ENCODE measurements around the gene OTUD5.
A peak's percentile ranks its signal among the peaks of the same experiment; 100 is the strongest.
"Not testable (repeated sequence)": the region's sequence is repeated elsewhere in the genome, so short reads cannot be mapped to it uniquely, and the experiment has no call there.

Gene OTUD5

DNA sequence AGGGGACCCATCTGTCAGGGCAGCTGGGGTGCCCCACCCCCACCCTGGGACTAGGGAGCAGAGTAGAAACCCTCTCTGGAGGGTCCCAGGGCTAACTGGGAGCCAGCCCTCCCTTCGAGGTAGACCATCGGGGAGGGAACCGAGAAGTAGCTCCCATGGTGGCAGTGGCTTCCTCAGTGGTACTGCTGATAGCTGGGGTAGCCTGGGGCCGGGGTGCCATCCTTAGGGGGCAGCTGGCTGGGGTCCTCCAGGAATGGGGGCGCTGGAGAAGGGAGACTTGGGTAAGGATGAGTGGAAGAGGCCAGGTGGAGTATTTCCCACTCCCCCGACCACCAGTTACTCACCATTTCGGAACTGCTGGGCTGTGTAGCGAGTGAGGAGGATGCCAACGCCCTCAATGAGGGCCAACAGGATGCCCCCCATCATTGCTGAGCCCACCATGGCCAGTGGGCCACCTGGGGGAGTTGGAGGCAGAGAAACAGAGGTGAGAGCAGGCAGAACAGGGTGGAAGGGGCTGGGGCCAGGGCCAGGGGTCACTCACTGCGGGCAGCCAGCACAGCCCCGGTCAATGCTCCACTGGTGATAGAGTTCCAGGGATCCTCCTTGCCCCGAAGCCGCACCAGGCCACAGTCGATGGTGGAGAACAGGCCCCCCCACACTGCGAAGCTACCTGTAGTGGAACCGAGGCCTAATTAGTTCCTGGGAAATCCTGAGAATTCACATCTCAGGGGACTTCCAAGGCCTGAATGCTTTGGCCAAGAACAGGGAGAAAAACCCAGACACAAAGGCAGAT, 63.7 kb downstream of the OTUD5 start:
- DNase-seq (ENCODE audit: low read depth) = no peak
- H3K4me3 ChIP-seq (ENCODE audit: low read depth, low read length) = no peak overlapping the region

DNA sequence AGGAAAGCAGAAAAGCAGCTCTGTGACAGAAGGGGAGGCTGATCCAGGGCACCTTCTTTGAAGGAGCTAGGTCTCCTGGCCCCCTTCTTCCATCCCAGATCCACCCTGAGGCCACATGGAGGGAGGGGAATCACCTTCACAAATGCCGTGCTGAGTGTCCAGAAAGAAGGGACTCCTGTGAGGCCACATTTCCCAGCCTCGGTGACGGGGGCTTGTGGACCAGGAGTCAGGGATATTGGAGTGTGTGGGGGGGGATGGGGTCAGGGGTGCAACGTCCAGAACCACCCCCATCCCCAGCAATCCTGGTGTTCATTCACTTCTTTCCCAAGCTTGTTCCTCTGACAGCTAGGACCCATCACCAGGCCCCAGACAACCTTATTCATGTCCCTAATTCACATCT, 64.5 kb downstream of the OTUD5 start:
- no peak for DNase-seq (ENCODE audit: low read depth)
- H3K4me3 ChIP-seq (ENCODE audit: low read depth, low read length) = no peak overlapping the region

DNA sequence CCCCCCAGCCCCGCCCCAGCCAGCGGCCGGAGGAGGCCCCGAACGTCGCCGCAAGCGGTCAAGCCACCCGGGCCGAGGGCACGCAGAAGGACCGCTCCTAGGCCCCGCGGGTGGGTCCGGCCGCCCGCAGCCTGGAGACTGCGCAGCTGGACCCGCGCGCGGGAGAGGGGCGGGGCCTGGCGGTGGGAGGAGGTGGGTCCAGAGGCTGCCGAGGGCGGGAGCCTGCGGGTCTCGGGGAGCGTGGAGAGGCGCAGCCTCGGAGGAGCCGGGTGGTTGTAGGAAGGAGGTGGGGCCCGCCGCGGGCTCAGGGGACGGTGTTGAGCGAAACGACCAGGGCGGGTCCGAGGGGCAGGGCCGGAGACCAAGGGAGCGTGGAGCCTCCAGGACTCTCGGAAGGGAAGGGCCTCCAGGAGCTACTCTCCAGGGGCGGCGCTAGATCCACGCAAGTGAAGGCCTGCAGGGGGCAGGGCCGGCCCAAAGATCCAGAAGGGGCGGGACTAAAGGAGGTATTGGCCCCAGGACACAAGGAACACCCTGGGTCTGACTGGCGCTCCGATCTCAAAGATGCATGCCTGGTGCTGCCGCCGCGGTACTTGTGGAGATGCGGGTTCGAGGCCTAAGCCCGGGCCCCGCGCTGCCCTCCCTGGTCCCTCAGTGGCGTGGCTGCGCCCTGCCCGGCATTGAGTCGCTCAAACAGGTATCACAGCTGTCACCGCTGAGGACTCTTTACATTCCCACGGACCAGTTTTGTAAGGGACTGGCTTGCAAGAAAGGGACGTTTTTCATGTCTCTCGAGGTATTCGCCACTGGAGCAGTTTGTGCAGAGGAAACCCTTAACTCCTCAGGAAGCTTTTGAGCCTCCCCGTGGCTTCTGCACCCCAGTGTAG, 65.8 kb downstream of the OTUD5 start:
- DNase-seq (ENCODE audit: low read depth) = peak; percentile 52
- peak overlapping the region; percentile 55 for H3K4me3 ChIP-seq (ENCODE audit: low read depth, low read length)

DNA sequence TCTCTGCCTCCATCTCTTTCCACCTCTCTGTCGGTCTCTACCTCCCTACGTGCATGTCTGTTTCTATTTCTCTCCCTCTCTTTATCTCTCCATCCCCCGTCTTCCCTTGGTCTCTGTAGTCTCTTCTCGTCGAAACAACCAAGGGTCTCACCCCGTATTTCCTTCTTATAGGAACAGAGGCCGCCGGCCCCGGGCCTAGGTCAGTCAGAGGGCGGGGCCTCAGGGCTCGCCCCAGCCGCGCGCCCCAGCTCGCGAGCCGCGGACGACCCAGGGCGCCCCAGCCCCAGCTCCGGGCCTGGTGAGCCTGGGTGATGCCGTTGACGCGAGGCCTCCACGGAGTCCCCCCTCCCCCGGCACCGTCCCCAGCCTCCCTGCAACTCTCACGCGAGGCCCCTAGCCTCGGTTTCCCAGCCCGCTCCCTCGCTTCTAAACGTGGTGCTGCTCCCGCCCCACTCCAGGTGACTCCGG, 66.4 kb downstream of the OTUD5 start:
- DNase-seq (ENCODE audit: low read depth) = no peak
- peak overlapping the region; percentile 55 for H3K4me3 ChIP-seq (ENCODE audit: low read depth, low read length)

DNA sequence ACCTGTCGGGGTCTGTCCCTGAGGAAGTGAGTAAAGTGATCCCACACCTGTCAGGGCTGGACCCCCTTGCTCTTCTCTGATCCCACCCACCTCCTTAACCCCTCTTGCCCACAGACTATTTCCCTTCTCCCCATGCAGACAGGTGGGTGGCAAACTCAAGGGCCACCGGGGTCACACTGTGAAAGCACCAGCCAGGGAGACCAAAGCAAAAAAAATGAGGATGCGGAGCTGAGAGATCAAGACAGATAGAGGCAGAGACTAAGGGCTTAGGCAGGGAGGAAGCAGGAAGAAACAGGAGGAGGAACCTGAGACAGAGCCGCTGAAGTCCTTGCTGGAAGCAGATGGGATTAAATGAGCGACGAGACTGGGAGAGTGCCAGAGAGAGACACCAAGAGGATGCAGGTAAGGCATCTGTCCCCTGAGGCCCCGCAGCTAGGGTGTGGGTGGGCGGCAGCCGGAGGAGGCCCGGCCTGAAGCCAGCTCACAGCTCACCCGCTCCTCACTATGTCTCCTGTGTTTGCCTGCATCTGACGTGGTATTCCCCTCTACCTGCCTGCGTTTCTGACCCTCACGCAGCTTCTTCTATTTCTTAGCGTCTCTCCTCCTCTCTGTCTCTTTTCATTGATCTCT, 67.0 kb downstream of the OTUD5 start:
- DNase-seq (ENCODE audit: low read depth) = no peak
- peak overlapping the region; percentile 55 for H3K4me3 ChIP-seq (ENCODE audit: low read depth, low read length)

DNA sequence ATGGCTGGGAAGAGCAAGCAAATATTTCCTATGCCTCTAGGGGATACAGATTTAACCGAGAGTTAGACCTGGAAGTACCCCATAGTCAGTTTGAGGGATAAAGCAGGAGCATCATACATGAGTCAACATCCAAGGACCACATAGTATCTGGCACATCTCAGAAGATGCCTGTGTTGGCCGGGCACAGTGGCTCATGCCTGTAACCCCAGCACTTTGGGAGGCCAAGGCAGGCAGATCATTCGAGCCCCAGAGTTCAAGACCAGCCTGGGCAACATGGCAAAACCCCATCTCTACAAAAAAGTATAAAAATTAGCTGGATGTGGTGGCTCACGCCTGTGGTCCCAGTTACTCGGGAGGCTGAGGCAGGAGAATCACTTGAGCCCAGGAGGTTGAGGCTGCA, 70.8 kb downstream of the OTUD5 start:
- DNase-seq (ENCODE audit: low read depth); H3K4me3 ChIP-seq (ENCODE audit: low read depth, low read length): not testable (repeated sequence)

DNA sequence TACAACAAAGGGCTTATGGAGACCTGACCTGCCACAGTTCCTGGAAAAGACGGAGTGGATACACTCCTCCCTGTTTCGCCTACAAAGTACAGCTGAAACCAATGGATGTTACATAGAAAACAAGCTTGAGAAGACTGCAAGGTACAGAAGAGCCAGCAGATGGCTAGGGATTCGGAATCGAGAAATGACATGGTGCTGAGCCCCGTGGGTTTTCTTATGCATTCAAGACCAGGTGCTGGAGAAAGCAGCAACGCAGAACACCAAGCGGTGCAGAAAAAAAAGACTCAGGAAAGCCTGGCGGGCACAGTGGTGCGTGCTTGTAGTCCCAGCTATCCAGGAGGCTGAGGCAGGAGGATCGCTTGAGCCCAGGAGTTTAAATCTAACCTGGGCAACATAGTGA, 73.7 kb downstream of the OTUD5 start:
- no peak for DNase-seq (ENCODE audit: low read depth)
- no peak overlapping the region for H3K4me3 ChIP-seq (ENCODE audit: low read depth, low read length)

DNA sequence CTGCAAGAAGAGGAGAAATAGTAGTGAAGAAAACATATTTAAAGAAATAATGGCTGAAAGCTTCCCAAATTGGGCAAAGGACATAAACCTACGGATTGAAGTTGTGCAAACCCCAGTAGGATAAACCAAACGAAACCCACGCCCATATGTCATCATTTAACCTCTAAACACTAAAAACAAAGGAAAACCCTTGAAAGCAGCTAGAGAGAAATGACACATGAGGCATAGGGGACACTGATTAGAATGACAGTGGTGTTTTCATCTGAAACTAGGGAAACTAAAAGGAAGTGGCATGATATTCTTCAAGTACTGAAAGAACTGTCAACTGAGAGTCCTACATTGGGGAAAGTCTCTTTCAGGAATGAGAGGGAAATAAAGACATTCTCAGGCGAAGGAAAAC, 80.5 kb downstream of the OTUD5 start:
- DNase-seq (ENCODE audit: low read depth); H3K4me3 ChIP-seq (ENCODE audit: low read depth, low read length): not testable (repeated sequence)
